HL-60 (cell line): Measurements from ENCODE around the gene ZSWIM3.

Source experiments
- DNase-seq, 2 experiments: peaks; one replicate each; pipeline ENCODE4 v3.0.0-alpha.2; 2010 to 2020; ENCODE audit warnings: low read depth in 1 of 2, low spot score in 1 of 2
- H3K27ac ChIP-seq: fragments of 250-450 bp; sonication (Bioruptor Pico); replicated peaks from 2 replicates; pipeline ENCODE4 v1.5.1; 2020; ENCODE audit warnings: mild to moderate bottlenecking, moderate library complexity
- H3K27me3 ChIP-seq: fragments of 250-450 bp; sonication (Bioruptor Pico); 2 replicates; pipeline ENCODE4 v1.5.1; 2021; ENCODE audit warnings: mild to moderate bottlenecking, moderate library complexity; ENCODE audit not compliant: insufficient read depth, poor library complexity, severe bottlenecking
- H3K4me3 ChIP-seq: replicated peaks from 2 replicates; pipeline ENCODE4 v1.5.1; 2011; ENCODE audit warnings: mild to moderate bottlenecking, control low read depth, low read length; ENCODE audit not compliant: insufficient read depth
- CTCF ChIP-seq: IDR thresholded peaks from one replicate; pipeline ENCODE4 v1.5.1; 2011; ENCODE audit warnings: low read length, control low read depth, inconsistent platforms; ENCODE audit not compliant: insufficient read depth
- GABPA ChIP-seq: IDR thresholded peaks from 2 replicates; pipeline ENCODE4 v1.6.1; 2012; ENCODE audit warnings: low read depth
- POLR2AphosphoS5 ChIP-seq: IDR thresholded peaks from 2 replicates; pipeline ENCODE4 v1.6.1; 2012; ENCODE audit warnings: low read depth
- REST ChIP-seq: IDR thresholded peaks from 2 replicates; pipeline ENCODE4 v1.6.1; 2012; ENCODE audit warnings: low read depth; ENCODE audit not compliant: insufficient replicate concordance
- SPI1 ChIP-seq: IDR thresholded peaks from 2 replicates; pipeline ENCODE4 v1.6.1; 2012; ENCODE audit warnings: low read depth, mild to moderate bottlenecking, borderline replicate concordance

Gene ZSWIM3

GRCh38 chr20:45911486-45912343, 54.3 kb downstream of the ZSWIM3 start, which contains the start of gene PLTP:
Gene PLTP, minus strand, starts transcription at chr20:45912155. Its CDS starts 703 bp downstream, at chr20:45911452.
- Histone ChIP-seq H3K27me3 (no peaks in the 10 kb centered on the region), H3K4me3 (no peak within 1 kb of the TSS), H3K27ac (peak within 1 kb of the TSS; percentile 69)
- TF ChIP-seq REST (no peak), POLR2AphosphoS5 (no peak), SPI1 (no peak), CTCF (no peak), GABPA (no peak)
- no peak for DNase-seq

- TF ChIP-seq GABPA (no peak), SPI1 (no peak), REST (no peak), CTCF (no peak), POLR2AphosphoS5 (no peak)
- no peak overlapping the region for H3K27ac ChIP-seq
These were observed 54.9 kb downstream of the ZSWIM3 start for GRCh38 chr20:45912344-45912682.

GRCh38 chr20:45913116-45913515, 55.7 kb downstream of the ZSWIM3 start:
- Histone ChIP-seq H3K27ac (no peak overlapping the region), H3K4me3 (no peak overlapping the region), H3K27me3 (no peaks in the 10 kb centered on the region)
- DNase-seq, result no peak
- TF ChIP-seq SPI1, result no peak
- no peak for TF ChIP-seq REST
- no peak for TF ChIP-seq CTCF
- no peak for TF ChIP-seq POLR2AphosphoS5
- TF ChIP-seq GABPA, result no peak

More at GRCh38 chr20:45912344-45912682, 54.9 kb downstream of the ZSWIM3 start:
- H3K27me3 ChIP-seq, result no peaks in the 10 kb centered on the region
- DNase-seq, result no peak
- H3K4me3 ChIP-seq, result no peak overlapping the region
